ENCODE data around the gene NMUR1.

DNA sequence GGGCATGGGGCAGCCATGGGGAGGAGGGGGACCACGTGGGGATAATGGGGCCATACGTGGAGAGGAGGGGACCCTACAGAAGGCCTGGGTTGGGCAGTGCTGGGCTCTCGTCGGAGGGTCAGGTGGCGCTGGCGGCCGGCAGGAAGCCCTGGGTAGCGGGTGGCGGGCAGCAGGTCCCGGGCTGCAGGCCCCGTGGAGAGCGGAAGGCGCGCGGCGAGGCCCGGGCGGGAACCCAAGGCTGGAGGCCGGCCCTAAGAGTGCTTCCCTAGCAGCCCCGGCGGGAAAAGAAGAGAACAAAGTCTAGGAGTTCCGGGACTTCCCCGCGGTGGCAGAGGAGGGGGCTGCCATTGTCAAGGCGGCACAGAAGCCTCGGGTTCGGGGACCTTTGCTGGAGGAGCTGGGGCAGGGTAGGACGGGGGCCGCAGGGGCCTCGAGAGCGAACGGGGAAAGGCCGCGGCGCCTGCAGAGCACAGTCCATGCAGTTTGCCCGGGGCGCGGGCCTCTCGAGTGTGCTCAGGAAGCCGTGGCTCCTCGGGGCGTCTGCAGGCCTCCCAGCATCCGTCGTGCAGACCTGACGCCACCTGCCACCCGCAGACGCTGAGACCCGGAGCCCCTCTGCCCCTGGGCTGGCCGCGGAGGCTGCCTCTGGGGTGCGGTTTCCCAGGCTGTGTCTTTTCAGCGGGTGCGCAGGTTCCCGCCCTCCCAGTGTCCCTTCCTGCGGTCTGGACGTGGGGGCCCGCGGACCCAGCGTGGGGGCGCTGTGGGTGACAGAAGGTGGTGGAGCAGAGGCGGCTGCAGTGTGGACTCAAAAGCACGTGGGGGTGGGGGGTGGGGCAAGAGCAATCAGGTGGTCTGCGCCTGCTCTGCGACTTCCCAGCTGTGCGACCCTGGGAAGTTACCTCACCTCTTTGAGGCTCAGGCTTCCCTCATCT lies 46.6 kb downstream of the NMUR1 start:
- TF ChIP-seq, protein P1, sequence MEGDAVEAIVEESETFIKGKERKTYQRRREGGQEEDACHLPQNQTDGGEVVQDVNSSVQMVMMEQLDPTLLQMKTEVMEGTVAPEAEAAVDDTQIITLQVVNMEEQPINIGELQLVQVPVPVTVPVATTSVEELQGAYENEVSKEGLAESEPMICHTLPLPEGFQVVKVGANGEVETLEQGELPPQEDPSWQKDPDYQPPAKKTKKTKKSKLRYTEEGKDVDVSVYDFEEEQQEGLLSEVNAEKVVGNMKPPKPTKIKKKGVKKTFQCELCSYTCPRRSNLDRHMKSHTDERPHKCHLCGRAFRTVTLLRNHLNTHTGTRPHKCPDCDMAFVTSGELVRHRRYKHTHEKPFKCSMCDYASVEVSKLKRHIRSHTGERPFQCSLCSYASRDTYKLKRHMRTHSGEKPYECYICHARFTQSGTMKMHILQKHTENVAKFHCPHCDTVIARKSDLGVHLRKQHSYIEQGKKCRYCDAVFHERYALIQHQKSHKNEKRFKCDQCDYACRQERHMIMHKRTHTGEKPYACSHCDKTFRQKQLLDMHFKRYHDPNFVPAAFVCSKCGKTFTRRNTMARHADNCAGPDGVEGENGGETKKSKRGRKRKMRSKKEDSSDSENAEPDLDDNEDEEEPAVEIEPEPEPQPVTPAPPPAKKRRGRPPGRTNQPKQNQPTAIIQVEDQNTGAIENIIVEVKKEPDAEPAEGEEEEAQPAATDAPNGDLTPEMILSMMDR (IDR thresholded peaks at IDR 0.05), result no peak
- TF ChIP-seq ZFX (IDR thresholded peaks at IDR 0.05; ENCODE audit: borderline replicate concordance), result no peak
